ENCODE data around the gene TP53.

The TP53 gene

DNA sequence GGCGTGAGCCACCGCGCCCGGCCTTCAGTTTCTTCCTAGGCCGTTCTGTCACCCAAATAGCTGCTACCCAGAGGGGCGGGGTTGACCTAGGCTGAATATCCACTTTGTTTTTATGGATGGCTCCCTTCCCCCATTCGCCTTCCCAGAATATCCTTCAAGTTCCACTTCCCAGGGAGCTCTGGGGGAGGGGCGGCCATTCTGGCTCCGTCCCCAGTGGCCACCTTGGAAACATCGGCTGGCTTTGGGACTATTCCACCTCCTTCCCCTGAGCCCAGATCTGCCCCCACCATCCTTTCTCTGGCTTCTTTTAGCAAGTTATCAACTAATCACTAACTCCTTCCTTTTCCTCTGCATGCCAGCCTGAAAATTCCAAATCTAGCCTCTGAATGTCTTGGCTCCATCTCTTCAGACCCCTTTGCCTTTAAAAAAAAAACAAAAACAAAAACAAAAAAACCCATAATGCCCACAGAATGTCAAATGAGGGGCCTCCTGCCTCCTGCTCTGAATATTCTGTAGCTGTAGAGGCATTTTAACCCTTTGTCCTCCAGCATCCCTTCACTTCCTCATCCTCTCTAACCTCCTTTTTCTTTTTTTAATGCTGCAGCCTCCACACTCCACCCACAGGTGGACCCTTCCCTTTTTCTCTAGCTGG lies 30.2 kb downstream of the TP53 start:
- DNase-seq (ENCODE audit: low spot score), result no peak
- TF ChIP-seq, protein P1, sequence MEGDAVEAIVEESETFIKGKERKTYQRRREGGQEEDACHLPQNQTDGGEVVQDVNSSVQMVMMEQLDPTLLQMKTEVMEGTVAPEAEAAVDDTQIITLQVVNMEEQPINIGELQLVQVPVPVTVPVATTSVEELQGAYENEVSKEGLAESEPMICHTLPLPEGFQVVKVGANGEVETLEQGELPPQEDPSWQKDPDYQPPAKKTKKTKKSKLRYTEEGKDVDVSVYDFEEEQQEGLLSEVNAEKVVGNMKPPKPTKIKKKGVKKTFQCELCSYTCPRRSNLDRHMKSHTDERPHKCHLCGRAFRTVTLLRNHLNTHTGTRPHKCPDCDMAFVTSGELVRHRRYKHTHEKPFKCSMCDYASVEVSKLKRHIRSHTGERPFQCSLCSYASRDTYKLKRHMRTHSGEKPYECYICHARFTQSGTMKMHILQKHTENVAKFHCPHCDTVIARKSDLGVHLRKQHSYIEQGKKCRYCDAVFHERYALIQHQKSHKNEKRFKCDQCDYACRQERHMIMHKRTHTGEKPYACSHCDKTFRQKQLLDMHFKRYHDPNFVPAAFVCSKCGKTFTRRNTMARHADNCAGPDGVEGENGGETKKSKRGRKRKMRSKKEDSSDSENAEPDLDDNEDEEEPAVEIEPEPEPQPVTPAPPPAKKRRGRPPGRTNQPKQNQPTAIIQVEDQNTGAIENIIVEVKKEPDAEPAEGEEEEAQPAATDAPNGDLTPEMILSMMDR (IDR thresholded peaks at IDR 0.05; ENCODE audit: extremely low read depth, missing control alignments), result no peak

DNA sequence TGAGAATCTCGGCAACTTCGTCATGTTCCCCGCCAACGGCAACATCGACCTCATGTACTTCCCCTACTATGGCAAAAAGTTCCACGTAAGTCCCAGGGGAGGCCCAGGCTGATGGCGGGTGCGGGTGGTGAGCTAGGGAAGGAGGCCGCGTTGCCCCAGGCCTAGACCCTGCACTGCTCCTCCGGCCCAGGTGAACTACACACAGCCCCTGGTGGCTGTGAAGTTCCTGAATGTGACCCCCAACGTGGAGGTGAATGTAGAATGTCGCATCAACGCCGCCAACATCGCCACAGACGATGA lies 31.8 kb downstream of the TP53 start:
- TF ChIP-seq, protein P1 (IDR thresholded peaks at IDR 0.05; ENCODE audit: extremely low read depth, missing control alignments), result no peak
- DNase-seq (ENCODE audit: low spot score), result no peak

DNA sequence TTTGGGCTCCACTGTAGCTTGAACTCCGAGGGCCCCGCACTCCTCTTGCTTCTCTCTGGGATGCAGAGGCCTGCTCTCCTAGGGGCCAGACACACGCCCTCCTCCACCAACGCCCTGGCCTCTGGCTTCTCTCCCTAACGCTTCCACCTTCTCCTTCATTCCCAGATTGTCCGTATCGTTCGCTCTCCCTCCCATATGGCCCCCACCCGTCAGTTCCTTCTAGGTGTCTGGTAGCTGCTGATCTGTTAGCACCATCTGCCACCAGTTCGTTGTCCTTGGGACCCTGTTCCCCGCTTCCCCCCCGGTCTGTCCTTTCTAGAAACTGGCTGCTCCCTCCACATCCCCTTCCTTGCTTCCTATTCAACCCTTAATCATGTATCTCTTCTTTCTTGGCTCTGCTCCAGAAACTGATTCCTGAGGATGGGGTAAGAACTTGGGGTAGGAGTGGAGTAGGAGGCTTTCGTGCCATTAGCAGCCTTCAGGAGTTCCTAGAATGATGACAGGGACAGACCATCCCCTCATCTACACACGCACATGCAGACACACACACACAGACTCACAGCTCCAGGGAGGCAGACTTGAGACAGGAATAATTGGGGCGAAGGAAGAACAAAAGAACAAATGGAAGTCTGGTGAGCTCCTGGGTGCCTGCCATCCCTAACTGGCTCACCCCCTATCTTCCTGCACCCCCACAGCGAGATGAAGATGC lies 32.3 kb downstream of the TP53 start:
- TF ChIP-seq, protein P1 (IDR thresholded peaks at IDR 0.05; ENCODE audit: extremely low read depth, missing control alignments), result no peak
- DNase-seq (ENCODE audit: low spot score), result no peak

DNA sequence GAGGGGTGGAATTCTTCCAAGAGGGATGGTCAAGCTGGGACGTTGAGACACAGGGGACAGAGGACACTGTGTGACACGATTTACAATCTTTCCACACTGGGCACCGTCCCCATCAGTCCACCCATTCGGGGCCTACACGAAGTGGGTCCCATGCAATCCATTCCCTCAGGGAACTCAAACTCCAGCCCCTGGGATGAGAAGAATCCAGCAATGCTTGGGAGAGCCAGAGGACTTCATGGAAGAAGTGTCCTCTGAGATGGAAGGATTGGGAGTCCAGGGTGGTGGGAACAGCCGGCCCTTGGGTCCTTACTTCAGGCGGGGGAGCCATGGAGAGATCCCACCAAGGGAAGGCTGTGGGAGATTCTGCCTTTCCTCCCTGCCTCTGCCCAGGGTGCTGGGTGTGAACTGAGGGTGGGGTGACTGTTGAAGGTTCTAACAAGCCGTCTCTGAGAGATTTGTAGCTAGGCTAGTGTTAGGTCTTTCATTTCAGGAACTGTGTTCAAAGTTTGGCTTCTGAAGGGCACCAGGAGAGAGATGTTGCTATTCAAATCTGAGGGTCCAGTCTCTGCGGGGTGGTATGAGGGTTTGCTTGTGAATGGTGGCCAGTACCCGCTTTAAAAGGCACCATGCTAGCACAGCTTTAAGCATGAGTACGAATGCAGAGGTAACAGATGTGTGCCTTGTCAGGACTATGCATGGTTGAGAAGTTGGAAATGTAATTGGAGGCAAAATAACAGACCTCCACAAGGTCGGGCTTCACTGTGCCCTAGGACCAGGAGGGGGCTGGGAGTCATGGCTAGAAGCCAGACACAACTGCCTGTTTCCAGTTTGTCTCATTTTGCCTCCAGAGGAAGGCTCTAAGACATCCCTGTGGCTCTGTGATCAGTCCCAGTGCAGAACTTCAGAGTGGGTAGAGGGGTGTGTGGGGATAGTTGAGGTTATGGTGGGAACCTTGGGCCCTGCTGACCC lies 34.6 kb downstream of the TP53 start:
- DNase-seq (ENCODE audit: low spot score), result no peak
- TF ChIP-seq, protein P1 (IDR thresholded peaks at IDR 0.05; ENCODE audit: extremely low read depth, missing control alignments), result no peak

DNA sequence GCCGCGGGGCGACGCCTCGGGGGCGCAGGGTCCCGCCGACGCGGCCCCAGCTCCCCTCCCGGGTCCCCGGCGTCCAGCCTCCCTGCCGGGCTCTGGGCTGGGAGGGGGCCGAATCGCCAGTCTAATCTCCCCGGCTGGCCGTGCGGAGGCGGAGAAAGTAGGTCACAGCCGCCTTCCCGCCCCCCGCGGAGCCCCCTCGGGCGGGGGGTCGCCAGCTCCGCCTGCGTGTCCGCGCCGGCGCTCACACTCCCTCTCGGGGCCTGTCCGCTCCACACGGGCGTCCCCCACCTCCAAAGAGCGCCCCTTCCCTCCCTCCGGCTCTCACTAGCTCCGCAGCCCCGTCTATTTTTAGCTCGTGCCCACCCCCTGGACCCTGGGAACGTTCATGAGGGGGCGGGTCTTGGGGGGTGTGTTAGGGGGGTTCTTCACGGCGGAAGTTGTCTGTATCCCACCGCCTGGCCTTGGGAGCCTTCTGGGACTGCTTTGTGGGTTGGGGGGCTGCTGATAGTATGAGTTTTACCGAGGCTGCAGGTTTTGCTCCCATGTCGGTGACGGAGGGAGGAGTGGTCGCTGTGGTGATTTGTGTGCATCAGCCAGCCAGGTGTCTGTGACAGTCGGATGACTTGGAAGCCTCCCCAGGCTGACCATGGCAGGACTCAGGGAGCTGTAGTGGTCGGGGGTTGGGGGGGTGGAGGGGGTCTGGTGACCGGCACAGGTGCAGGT lies 35.5 kb downstream of the TP53 start:
- DNase-seq (ENCODE audit: low spot score), result no peak
- TF ChIP-seq, protein P1 (IDR thresholded peaks at IDR 0.05; ENCODE audit: extremely low read depth, missing control alignments), result no peak

DNA sequence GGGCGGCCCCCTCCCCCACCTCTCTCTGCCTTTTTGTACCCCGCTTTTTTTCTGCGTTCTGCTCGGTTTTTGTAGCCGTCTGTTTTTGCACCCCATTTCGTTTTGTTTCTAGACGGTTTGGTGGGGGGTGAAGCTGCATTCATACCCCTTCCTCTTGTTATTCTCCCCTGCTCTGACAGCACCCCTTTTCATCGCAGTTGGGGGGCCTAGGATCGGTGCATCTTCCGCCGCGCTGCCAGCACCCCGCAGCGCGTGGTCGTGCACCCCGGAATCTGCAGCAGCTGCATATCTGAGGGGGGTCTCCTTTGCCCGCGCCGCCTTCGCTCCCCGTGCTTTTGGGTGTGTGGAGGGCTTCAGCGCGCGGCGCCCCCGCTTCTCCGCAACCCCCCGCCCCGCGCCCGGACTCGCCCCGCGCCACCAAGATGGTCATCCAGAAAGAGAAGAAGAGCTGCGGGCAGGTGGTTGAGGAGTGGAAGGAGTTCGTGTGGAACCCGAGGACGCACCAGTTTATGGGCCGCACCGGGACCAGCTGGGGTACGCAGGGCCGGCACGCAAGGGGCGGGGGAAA lies 36.1 kb downstream of the TP53 start:
- peak; percentile 42 for DNase-seq (ENCODE audit: low spot score)
- TF ChIP-seq, protein P1 (IDR thresholded peaks at IDR 0.05; ENCODE audit: extremely low read depth, missing control alignments), result no peak

Data from GM20000 (cell line).